GM19395 (cell line): ENCODE measurements around the gene CDKAL1.

ENCODE experiments used
- ATAC-seq: cut with Tn5 transposase; IDR thresholded peaks from one replicate; pipeline ENCODE4 v1.9.1; 2021; ENCODE audit warnings: mild to moderate bottlenecking, moderate library complexity; ENCODE audit not compliant: unreplicated experiment

The CDKAL1 gene

GRCh38 chr6:20789162-20789561 is 254.9 kb downstream of the CDKAL1 start:
- no peak for ATAC-seq

DNA sequence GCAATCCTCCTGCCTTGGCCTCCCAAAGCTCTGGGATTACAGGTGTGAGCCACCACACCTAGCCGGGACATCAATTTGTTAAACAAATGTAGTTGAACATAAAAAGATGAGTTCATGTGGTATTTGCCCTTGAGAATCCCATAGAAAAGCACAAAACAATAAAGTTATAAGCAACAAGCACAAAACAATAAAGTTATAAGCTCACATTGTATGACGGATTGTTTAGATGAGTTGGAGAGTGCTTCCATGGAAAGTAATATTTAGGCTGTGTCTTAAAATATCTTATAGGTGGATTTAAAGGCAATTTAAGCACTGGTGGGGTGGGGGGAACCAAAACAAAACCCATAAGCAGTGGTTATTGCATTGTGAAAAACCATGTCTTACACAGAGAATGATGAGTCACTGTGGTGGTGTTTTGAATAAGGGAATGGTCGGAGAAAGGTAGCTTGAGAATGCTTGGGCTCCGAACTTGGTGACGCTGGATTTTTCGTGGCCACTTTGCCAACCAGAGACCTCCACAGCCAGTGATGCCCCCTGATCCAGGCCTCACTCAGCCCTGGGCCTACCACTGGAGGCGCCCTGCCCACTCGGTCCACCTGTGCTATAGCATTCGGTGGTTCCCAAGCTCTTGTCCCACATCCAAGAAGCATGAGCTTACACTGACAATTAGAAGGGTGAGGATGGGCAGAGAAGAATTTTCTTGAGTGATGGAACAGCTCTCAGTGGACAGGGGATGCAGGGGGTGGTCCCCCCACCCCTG is 256.0 kb downstream of the CDKAL1 start:
- ATAC-seq, result no peak

- no peak for ATAC-seq
Observed at GRCh38 chr6:20791074-20791473, 256.8 kb downstream of the CDKAL1 start.

- ATAC-seq, result no peak
Observed at GRCh38 chr6:20791944-20792343, 257.7 kb downstream of the CDKAL1 start.

GRCh38 chr6:20793174-20793573 is 258.9 kb downstream of the CDKAL1 start:
- ATAC-seq, result no peak

GRCh38 chr6:20797597-20797996 is 263.3 kb downstream of the CDKAL1 start:
- ATAC-seq, result no peak

DNA sequence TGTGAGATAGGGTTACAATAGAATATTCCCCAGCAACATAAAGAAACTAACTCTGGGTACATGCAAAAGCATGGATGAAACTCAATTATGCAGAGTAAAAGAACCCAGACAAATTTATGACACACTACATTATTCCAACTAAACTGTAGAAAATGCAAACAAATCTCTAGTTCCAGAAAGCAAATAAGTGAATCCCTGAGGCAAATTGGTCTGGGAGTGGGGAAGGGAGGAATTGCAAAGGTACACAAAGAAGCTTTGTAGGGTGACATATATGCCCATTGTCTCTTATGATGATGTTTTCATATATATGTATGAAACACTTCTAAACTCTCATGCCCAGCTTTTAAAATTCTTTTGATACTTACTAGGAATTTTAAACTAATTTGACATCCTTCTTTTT is 266.0 kb downstream of the CDKAL1 start:
- no peak for ATAC-seq

- no peak for ATAC-seq
Observed at GRCh38 chr6:20800653-20801052, 266.4 kb downstream of the CDKAL1 start.

- no peak for ATAC-seq
Observed at GRCh38 chr6:20801595-20801994, 267.3 kb downstream of the CDKAL1 start.

DNA sequence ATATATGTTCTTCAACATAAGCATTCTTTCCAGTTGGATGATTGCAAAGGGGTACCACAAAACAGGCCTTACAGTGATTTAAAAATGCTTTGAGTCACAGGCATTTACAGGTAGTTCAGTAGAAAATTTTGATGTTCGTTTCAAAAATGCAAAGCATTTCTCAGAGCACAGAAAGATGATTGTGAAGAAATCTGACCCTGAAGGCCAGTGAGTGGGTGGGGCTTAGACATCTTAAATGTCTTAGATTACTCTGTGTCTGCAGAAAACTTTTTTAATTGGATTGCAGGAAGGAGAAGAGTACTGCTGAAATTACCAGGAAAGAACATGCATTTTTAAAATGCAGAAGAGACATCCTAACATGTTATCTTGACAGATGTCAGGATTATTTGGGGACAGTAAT is 268.3 kb downstream of the CDKAL1 start:
- no peak for ATAC-seq

DNA sequence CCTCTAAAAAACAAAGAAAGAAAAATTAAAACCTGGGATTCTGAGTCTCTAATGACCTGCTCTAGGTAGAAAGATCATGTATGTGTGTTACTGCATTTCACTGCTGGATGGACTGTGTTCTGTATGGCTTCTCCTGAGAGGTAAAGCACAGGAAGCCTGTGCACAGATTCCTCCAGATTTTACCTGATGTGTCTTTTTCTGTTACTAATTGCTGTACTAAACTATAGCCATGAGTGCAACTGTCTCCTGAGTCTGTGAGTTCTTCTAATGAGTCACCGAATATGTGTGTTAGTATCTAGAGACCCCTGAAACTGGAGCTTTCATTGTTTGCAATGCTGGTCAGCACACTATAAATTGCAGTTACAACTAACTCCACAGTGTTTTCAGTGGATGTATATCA is 270.8 kb downstream of the CDKAL1 start:
- no peak for ATAC-seq

DNA sequence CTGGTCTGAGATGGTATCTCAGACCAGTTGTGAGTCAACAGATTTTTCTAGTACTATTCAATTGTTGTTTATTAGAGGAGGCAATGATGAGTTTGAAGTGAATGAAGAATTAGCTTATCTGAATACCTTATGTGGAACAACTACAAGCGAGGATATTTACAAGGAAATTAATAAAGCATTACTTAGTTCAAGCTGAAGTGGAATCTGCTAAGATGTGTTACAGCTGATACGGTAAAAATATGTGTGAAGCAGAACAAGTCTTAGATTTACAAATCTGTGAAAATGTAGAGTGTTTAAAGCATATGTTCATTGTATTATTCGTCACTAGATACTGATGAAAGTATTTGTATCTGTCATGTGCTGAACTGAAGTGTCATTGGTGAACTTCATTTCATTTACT is 272.4 kb downstream of the CDKAL1 start:
- ATAC-seq, result no peak

- ATAC-seq, result no peak
Observed at GRCh38 chr6:20808439-20808838, 274.2 kb downstream of the CDKAL1 start.

- no peak for ATAC-seq
Observed at GRCh38 chr6:20808924-20809323, 274.7 kb downstream of the CDKAL1 start.

DNA sequence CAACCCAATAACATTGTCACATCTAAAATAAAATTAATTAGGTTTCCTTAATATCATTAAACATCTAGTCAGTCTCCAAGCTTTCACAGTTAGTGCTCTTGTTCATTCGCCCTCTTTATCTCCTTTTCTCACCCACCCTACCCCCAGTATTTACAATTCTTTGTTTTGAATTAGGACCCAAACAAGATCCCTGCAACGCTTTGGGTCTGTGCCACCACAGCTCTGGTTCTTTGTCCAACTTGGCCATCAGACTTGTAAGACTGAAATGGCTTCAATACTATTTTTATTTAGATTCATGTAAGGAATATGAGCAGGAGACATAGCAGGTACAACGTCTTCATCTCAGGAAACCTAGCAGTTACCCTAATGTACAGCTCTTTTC is 276.5 kb downstream of the CDKAL1 start:
- no peak for ATAC-seq

DNA sequence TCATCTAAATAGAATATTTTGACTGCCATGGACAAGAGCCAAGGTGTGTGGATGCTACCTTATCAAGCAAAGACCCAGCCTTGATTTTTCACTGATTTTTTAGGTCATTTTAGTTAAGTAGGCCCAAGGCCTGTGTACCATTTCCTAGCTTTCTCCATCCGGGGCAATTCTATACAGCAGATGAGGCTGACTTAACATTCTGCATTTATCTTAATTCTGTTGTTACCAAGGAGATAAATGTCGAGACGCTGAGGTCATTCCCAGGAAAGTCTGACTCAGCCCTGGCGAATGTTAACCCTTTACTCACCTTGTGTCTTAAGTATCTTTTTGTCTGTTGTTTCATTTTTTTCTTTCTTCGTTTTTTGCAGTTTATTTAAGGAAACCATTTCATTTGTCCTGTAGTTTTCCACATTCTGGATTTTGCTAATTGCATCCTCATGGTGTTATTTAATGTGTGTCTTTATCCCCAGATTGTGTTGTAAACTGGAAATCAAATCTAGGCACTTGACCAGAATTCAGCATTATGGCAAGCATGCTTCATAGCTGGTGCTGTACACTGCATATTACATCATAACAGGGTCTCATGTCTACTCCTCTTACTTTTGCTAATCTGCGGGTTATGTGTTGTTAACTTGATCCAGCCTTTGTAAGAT is 277.0 kb downstream of the CDKAL1 start:
- ATAC-seq, result no peak

GRCh38 chr6:20812776-20813175 is 278.5 kb downstream of the CDKAL1 start:
- ATAC-seq, result no peak

- no peak for ATAC-seq
Observed at GRCh38 chr6:20814494-20814893, 280.2 kb downstream of the CDKAL1 start.

DNA sequence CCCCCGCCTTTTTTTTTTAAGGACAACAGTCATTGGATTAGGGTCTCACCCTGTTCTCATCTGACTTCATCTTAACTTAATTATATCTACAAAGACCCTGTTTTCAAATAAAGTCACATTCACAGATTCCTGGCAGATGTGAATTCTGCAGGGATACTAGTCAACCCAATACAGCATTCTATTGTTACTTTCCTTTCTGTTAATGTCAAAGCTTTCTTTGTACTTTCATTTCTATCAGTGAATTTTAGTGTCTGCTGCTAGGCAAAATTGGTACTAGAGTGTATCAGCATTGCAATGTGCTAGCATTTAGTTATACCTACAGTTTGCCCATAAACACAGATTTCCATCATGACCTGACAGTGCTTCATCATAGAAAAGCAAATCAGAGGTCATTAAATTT is 281.9 kb downstream of the CDKAL1 start:
- ATAC-seq, result no peak

GRCh38 chr6:20817806-20818320 is 283.6 kb downstream of the CDKAL1 start:
- ATAC-seq, result no peak

DNA sequence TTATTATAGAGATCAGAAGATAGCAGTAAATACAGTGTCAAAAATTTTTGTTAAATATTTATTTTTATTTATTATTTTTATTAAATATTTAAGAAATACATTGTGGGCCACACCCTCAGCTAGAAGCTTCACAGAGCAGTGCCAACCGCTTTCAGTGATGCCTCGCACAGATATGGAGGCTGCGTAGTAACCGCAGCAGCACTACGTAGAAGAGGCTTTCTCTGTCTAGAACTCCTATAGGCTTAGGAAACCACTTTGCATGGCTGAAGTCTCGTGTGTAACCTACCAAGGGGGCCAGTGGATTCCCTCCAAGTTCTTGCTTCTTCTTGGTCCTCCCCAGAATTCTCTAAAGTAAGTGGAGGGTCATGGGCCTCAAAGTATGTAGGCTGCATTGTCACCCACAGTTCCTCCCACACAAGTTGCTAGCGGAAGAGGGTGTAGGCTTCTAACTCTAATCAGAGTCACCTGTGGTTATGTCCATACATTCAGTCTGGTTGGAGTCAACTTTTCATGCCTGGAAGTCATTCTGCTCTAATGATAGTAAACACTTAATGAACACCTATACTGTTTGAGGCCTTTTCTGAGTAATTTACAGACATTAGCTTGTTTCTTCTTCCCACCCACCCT is 285.6 kb downstream of the CDKAL1 start:
- ATAC-seq, result no peak

GRCh38 chr6:20826378-20826777 is 292.1 kb downstream of the CDKAL1 start:
- no peak for ATAC-seq
